T47D (cell line): Measurements from ENCODE around the gene TEX28.
A peak's percentile ranks its signal among the peaks of the same experiment; 100 is the strongest.
"Not testable (repeated sequence)": the region's sequence is repeated elsewhere in the genome, so short reads cannot be mapped to it uniquely, and the experiment has no call there.

Experiments
- DNase-seq, 2 experiments: peaks; one replicate each; pipeline versions ENCODE4 v3.0.0 to v3.0.0-alpha.2; 2011 to 2012; ENCODE audit warnings: low read depth in 1 of 2, low spot score in 1 of 2
- JUND ChIP-seq: IDR thresholded peaks from 2 replicates; pipeline ENCODE4 v1.6.1; 2012; ENCODE audit warnings: low read depth
- in situ Hi-C: cut with HindIII; loops from 2 replicates; pipeline ENCODE4 v1.10.0; 2016; ENCODE audit warnings: low sequenced_read_pairs, low pct_unique_long_range_greater_than_20kb

The TEX28 gene, protein sequence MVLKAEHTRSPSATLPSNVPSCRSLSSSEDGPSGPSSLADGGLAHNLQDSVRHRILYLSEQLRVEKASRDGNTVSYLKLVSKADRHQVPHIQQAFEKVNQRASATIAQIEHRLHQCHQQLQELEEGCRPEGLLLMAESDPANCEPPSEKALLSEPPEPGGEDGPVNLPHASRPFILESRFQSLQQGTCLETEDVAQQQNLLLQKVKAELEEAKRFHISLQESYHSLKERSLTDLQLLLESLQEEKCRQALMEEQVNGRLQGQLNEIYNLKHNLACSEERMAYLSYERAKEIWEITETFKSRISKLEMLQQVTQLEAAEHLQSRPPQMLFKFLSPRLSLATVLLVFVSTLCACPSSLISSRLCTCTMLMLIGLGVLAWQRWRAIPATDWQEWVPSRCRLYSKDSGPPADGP

DNA sequence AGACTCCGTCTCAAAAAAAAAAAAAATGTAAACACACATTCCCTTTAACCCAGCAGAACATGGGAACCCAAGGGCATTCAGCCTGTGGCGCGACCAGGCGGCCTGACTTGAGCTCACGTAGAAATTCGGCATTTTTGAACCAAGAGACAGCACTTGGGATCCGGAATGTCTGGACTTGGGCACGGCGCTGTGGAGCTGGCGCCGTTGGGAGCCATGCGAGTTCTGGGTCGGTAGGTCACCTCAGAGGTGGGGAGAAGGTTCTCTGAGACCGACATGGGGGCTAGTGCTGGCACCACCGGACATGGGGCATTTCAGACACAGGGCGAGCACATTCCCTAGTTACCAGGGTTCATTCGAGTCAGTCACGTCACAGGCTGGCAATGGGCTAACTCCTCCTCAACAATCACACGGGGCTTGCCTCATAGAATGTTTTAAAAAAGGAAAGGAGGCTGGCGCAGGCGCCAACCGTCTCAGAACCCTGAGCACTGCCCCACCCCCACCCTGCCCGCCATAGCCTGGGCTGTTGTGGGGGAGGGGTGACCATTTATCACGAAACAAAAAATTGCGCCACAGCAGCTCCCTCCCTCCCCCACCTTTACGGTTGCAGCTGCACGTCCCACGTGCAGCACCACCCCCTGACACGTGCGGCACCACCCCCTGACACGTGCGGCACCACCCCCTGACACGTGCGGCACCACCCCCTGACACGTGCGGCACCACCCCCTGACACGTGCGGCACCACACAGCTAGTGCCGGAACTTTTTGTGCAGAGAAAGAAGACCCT, at the start of gene TEX28:
TEX28 (minus strand) TSS at position 334 of the 784 bp plus-strand sequence. CDS start 3,007 bp downstream, outside the sequence.
- in situ Hi-C loops, result no loop called here
- no peak for TF ChIP-seq JUND
- DNase-seq, result no peak

DNA sequence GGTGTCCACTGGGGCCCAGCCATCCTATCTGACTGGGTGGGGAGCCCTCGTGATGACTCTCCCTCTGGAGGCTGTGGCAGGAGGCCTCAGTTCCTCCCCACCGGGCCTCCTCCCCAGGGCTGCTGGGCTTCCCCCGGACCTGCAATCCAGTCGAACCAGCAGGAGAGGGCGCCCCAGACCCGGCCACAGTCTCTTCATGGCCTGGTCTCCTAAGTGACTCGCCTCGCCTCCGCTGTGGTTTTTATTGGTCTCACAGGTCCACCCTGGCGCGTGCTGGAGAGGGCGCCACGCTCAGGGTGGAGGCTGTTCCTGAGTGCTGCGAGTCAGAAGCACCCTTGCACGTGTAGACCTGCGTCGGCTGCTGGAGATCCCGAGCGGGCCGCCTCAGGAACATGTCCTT, 48.7 kb upstream of the TEX28 start:
- in situ Hi-C loops, DNase-seq: not testable (repeated sequence)

DNA sequence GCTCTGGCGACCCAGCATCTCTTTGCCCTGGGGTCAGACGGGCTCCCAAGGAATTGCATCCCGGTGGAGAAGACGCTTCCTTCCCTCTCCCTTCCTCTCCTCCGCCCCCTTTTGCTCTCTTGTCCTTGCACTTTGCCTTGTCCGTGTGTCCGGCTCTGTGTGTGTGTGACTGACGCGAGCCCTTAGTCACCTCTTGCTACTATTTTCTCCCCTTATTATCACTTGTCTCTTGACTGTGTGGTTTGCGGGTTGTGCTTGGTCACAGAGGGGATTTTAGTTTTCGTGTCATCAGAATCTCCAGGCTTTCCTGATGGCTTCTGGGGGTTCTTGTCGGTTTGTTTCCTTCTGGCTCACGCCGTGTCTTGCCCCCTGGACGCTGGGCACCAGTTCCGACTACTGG, 48.1 kb upstream of the TEX28 start:
- DNase-seq, in situ Hi-C loops: not testable (repeated sequence)

DNA sequence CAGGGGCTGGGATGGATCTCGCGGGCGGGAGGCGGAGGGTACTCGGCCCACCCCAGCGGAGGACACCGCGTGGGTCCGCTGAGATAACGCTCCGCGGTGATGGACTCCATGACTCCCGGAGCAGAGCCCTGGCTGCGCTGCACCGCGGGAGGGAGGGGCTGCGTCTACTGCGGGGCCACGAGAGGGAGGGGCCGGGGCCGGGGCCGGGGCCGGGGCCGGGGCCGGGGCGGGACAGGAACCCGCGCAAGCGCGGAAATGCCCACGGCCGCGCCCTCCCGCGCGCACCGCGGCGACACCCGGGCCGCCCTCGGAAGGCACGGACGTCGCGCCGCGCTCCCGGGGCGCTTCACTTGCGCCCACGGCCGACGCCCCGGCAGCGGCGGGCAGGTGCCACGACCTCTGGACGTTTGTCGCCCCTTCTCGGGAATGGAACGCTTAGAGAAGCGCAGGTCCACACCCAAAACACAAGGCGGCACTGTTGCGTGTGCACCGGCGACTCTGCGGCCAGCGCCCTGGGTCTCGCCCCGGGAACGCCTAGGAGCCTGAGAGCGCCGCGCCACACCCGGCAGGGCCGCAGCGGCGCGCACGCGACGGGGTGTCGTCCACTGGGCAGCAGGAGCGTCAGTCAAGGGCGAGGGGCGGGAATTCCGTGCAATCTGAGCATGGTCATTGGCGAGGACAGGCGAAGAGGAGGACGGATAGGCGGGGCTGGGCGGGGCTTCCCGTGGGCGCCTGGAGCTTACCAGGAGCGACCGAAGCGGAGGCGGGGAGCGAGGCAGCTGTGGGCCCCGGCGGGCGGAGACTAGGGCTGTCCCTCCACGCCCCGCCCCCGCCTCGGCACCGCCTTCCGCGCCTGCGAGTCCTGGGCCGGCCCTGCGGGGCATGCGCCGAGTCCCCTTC, 46.7 kb upstream of the TEX28 start:
- in situ Hi-C loops, DNase-seq: not testable (repeated sequence)

DNA sequence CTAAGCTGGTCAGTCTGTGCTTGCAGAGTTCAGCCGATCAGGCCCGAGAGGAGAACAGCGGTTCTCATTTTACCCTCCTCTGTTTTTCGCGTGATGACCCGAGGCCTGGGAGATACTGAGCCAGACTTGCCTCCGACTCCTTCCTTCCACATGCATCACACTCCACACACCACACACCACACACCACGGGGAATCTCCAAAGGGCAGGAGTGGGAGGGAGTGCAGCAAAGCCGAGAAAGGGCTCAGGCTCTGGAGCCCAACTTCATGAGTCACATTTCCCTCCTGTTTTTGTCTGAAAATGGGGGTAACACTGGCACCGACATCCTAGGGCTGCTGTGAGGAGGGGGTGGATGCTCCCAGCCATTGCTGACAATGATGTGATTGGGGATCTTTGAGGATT, 39.6 kb upstream of the TEX28 start:
- in situ Hi-C loops, result no loop called here
- no peak for DNase-seq
- TF ChIP-seq JUND, result no peak

DNA sequence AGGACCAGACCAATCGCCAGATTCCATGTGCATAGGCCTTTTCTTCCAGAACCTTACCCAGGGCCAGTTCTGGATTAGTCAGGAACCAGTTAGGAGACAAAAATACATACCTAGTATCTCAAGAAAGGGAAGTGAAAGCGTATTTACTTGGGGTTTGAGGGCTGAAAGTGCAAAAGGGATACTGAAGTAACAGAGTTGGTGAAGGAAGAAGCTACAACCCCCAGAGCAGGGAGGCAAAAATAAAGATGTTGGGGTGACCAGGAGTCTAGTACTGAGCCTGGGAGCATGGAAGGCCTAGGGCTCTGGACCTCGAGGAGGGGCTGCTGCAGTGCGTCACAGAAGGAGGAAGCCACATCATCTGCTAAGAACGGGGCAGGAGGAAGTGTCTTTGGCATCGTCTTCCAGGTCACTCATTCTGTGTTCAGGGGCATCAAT, 38.9 kb upstream of the TEX28 start:
- in situ Hi-C loops, result no loop called here
- TF ChIP-seq JUND, result no peak

DNA sequence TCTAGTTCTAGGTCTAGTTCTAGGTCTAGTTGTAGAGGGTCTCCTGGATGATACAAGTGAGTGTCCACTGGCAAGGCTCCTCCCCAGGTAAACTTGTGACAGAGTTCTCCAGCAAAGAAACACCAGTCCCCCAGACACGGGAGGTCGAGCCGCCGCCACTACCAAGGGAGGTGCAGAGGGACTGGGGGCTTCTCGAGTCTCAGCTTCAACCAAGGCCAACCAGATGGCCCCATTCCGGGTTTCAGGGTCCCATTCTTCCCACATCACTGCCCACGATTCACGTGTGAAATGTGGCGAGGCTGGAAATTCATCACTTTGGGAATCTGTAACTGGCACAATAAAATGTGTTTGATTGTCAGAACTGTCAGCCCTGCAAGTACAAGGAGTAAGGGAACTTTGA, 38.2 kb upstream of the TEX28 start:
- TF ChIP-seq JUND, result no peak
- in situ Hi-C loops, result no loop called here
- no peak for DNase-seq

More for the DNA sequence above, 38.9 kb upstream of the TEX28 start:
- DNase-seq, result no peak

DNA sequence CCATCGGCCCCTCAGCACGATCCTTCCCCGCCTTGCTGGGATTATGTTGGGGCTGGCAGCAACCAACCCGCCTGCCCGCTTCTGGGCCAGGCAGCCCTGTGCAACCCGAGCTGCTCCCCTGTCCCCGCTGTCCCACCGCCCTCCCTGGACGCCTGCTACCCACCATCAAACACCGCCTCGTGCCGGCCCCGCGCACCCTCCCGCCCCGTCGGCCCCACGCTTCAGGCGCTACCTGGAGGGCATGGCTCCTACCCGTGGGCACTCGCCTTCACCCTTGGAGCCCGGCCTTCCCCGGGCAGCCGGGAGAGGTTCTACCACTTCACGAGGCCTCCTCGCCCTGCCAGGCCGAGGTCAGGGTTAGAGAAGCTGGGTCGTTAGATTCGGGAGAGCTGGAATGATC, 37.6 kb upstream of the TEX28 start:
- in situ Hi-C loops, result no loop called here

DNA sequence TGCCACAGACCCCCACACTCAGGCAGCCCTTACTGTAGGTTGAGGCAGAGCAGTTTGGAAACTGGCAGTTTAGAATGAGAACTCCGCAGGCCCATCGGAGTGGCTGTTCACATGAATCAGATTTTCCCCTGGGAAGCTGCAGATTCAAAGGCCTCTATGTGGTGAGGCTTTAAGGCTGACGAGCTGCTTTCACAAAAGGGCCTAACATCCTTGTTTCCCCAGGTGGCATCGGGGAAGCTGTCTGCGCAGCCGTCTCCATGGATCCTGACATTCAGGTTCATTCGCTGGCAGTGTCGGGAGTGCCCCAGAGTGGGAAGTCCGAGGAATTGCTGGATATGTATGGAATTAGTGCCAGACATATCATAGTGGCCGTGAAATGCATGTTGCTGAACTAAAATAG, 34.4 kb upstream of the TEX28 start:
- in situ Hi-C loops, result no loop called here
- no peak for DNase-seq
- TF ChIP-seq JUND, result no peak

More for the DNA sequence above, 37.6 kb upstream of the TEX28 start:
- no peak for DNase-seq
- TF ChIP-seq JUND, result no peak

DNA sequence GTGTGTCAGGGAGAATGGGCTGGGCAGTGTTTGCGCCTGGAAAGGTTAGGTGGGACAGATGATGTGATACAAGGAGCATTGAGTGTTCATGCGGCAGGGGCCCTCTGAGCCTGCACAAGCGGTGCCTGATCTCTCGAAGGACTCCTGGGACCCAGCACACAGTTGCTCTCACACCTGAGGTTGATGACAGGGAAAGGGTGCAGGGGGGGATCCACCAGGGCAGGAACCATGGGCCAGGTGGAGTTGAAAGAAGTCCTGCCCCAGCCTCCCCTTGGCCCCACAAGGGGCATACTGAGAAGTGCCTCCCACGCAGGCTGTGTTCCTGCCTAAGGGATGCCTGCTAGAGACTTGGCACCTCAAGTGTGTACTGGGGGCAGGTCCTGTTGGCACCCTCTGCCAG, 33.7 kb upstream of the TEX28 start:
- DNase-seq, result no peak
- TF ChIP-seq JUND, result no peak
- in situ Hi-C loops, result no loop called here

DNA sequence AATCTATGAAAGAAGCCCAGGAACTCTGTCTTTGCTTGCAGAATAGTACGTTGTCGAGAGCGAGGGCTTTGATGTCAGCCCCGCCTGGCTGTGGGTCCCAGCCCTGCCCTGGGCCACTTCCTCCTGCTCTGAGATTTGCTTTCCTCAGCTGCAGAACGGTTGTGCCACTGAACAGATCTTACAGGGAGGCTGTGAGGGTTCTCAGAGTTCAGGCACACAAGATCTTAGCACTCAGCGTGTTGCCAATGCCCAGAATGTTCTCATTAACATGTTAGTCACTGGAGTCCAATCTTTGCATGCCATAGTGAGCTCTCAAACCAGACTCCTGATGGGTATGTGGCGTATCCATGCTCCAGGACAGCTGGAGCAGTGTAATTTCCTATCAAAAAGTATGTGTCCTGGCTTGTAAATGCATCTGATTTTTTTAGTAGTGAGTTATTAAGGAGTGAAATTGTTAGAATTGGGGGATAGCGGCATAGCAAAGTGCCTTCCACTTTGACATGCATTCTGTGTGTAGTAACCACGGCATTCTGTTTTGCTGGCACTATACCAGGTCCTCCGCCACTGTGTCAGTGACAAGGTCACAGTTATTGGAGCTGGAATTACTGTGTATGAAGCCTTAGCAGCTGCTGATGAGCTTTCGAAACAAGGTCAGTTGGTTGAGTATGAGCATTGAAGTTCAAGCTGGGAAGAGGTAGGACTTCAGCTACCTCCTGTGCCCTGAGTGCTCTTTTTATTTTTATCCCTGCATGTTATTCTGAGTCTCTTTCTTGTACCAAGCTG, 32.3 kb upstream of the TEX28 start:
- DNase-seq, result no peak
- in situ Hi-C loops, result no loop called here
- no peak for TF ChIP-seq JUND

DNA sequence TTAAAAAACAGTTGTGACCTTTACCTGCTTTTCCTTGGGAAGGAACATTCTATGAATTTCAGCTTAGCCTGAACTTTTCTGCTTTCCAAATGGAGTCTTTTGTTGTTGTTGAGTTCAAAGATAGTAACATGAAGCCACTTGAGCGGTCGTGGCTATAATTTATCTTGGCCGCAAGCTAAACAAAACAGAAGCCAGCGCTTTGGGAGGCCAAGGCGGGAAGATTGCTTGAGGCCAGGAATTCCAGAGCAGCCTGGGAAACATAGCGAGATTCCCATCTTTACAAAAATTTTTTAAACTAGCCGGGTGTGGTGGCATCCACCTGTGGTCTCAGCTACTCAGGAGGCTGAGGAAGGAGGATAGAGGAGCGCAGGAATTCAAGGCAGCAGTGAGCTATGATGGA, 30.6 kb upstream of the TEX28 start:
- DNase-seq, result peak in 1 of 2 experiments; percentile 20
- no peak for TF ChIP-seq JUND
- in situ Hi-C loops, result no loop called here
